Measurements from ENCODE around the gene COX6A1.
"Not testable (repeated sequence)": the region's sequence is repeated elsewhere in the genome, so short reads cannot be mapped to it uniquely, and the experiment has no call there.

Gene COX6A1

GRCh38 chr12:120428597-120429229 lies 9.2 kb upstream of the COX6A1 start:
- no peak for DNase-seq (ENCODE audit: low read depth in 2 of 2)

DNA sequence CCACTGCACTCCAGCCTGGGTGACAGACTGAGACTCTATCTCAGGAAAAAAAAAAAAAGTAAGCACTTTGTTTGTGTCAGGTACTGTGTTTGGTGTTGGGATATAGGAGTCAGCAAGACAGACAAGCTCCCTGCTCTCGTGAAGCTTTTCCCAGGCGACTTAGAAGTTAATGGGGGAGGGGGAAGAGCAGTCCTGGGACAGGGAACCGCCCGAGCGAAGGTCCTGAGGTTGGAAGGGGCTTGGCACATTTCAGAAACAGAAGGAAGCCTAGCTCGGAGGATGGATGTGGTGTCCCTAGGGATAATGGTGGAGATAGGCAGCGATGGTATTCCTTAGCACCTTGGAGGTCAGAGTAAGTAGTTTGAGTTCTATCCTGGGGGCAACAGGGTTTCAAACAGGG lies 8.5 kb upstream of the COX6A1 start:
- DNase-seq (ENCODE audit: low read depth in 2 of 2) = no peak

DNA sequence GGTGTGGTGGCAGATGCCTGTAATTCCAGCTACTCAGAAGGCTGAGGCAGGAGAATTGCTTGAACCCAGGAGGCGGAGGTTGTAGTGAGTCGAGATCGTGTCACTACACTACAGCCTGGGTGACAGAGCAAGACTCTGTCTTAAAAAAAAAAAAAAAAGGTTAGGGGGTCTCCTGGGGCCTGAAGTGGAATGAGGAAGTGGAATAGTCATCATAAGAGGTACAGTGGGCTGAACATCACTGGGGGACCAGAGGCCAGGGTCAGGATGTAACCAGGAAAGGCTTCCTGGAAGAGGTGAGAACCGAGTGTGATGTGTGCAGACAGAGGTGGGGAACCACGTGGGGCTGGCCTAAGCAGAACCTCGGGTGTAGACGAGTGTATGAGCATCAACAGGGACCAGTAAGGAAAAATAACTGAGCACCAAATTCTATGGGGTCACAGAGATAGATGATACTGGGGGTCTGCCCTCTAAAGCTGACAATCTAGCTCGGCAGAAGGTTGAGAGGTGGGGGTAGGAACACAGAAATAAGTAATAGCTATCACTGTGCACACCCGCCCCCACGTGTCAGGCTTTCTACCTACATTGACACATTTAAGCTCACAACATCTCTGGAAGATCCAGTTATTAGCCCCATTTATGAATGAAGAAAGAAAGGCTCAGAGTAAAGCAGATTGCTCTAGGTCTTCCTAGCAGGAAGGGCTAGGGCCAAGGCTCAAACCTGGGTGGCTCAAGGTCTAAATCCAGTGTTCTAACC lies 5.0 kb upstream of the COX6A1 start:
- no peak for DNase-seq (ENCODE audit: low read depth in 2 of 2)

GRCh38 chr12:120438495-120439198 lies 734 bp downstream of the COX6A1 start:
- DNase-seq (ENCODE audit: low read depth in 2 of 2) = no peak

DNA sequence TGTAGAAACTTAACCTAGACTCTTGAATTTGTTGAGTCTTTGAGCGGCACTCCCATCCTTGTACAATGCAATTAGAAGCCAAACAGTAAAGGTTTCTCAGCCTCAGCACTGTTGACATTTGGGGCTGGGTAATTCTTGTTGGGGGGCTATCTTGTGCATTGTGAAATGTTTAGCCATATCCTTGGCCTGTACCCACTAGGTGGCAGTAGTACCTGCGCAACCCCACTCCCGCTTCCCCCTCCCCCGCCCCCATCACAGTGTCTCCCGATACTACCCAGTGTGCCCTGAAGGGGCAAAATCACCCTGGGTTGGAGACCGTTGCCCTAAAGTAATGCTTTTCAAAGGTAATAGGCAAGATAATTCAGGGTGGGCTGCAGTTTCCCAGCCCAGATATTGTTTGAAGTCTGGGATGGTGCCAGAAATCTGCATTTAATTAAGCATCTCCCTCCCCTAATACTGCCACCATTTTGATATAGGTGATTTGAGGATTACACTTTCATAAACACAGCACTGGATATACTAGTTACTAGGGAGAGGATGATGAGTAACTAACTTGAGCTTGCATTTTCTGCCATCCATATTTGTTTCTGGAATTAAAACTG lies 1.8 kb downstream of the COX6A1 start:
- peak; percentile 38 to 57 for DNase-seq (ENCODE audit: low read depth in 2 of 2)

GRCh38 chr12:120444676-120445075 lies 6.8 kb downstream of the COX6A1 start:
- no peak for DNase-seq (ENCODE audit: low read depth in 2 of 2)

GRCh38 chr12:120445911-120446843 lies 8.3 kb downstream of the COX6A1 start, which contains the start of the genes GATC and TRIAP1:
Gene GATC, plus strand, starts transcription at chr12:120446444. Its CDS starts 37 bp downstream, at chr12:120446481.
Gene TRIAP1, minus strand, starts transcription at chr12:120446384. Its CDS starts 12 bp downstream, at chr12:120446372.
- DNase-seq (ENCODE audit: low read depth in 2 of 2) = peak in 1 of 2 donors; percentile 80

- DNase-seq (ENCODE audit: low read depth in 2 of 2) = not testable (repeated sequence)
Measured at GRCh38 chr12:120446844-120447178, 8.9 kb downstream of the COX6A1 start.

DNA sequence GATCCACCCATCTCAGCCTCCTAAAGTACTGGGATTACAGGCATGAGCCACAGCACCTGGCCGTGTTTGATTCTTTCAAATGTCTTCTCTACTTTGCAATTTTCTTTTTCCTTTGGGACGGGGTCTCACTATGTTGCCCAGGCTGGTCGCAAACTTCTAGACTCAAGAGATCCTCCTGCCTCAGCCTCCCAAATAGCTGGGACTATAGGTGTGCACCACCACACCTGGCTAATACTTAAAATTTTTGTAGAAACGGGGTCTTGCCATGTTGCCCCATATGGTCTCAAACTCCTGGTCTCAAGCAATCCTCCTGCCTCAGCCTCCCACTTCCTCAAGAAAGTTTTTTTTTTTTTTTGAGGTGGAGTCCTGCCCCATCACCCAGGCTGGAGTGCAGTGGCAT lies 10.1 kb downstream of the COX6A1 start:
- DNase-seq (ENCODE audit: low read depth in 2 of 2) = no peak

DNA sequence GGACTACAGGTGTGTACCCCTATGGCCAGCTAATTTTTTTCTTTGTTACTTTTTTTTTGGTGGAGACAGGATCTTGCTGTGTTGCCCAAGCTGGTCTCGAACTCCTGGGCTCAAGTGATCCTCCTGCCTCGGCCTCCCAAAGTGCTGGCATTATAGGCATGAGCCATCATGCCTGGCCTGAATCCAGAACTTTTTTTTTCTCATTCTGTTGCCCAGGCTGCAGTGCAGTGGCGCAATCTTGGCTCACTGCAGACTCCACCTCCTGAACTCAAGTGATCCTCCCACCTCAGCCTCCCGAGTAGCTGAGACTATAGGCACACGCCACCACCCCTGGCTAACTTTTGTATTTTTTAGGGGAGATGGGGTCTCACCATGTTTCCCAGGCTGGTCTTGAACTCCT lies 14.6 kb downstream of the COX6A1 start:
- not testable (repeated sequence) for DNase-seq (ENCODE audit: low read depth in 2 of 2)

DNA sequence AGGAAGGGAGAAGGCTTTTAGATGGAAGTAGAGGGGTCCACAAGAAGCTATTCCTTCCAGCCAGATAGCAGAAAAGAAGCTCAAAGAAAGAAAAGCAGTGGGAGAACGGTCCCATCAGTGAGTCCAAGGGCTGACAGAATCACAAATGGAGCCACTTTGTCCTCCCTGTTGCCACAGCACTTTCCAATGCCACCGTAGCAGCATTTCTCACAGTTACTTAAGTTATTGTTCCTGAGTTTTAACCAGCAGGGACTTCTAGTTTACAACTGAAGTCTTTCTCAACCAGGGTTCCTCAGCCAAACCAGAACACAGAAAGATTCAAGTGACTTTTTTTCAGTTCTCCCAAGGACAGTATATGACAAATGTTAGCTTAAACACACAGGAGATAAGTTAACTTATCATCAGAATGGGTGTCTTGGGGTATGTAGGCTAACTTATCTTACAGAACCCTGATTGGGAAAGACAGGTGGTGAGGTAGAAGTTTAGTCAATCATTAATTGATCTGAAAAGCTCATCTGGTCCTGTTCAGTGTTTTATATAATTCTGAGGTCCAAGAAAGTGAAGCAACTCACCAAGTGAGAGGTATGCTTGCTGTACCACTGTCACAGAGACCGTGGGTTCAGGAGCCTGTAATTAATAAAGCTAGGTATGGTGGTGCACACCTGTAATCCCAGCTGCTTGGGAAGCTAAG lies 15.3 kb downstream of the COX6A1 start:
- DNase-seq (ENCODE audit: low read depth in 2 of 2) = no peak

- DNase-seq (ENCODE audit: low read depth in 2 of 2) = no peak
Measured at GRCh38 chr12:120453977-120454376, 16.1 kb downstream of the COX6A1 start.

- DNase-seq (ENCODE audit: low read depth in 2 of 2) = no peak
Measured at GRCh38 chr12:120455302-120455701, 17.4 kb downstream of the COX6A1 start.

DNA sequence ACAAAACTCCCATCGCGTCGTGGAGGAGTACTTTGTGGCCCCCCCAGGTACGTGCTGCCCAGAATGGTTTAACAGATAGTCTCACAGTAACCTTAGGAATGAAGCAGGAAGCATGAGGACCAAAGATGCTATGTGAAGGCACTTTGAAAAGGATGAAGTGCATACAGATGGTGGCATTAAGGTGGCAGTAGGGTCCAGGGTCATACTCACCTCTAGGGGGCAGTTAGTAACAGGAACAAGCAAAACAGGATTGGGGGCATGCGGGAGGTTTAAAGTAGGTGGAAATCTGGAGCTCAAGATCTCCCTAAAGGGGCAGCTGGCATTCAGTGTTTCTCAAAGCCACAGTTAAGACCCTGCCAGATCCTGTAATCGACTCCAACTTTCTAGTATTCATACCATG lies 19.2 kb downstream of the COX6A1 start:
- no peak for DNase-seq (ENCODE audit: low read depth in 2 of 2)

DNA sequence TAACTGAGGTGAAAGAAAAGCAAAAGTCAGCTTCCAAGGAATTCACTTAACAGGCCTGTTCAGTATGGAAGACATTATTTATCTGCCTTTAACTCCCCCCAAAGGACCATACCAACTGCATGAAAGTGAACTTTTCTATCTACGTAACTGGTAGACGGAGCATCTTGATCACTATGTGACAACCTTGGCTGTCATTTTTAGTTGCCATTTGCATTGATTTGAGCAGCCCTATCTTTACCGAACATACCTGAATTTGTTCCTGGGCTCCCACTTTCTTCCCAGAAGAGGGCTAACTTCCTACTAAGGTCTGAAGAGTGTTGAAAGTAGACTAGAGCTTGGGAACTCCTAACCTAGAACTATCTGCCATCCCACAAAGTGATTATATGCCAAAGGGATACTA lies 22.2 kb downstream of the COX6A1 start:
- DNase-seq (ENCODE audit: low read depth in 2 of 2) = no peak

- DNase-seq (ENCODE audit: low read depth in 2 of 2) = no peak
Measured at GRCh38 chr12:120462099-120462640, 24.3 kb downstream of the COX6A1 start.

DNA sequence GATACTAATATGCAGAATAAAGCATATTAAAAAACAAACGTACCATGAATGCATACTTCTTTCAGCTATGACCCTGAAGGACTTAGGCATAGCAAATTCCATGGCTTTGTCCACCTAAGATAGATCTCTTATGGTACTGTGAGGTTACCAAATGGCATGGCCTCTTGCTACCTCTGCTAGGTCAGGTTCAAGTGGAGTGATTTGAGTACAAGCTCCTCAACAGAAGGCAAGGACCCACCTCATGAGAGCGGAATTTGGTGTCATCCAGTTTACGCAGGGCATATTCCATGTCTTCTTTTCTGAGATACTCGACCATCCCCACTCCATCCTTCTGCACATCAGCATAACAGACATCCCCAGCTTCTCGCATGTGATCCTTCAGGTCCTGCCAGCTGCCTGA lies 25.8 kb downstream of the COX6A1 start:
- no peak for DNase-seq (ENCODE audit: low read depth in 2 of 2)

DNA sequence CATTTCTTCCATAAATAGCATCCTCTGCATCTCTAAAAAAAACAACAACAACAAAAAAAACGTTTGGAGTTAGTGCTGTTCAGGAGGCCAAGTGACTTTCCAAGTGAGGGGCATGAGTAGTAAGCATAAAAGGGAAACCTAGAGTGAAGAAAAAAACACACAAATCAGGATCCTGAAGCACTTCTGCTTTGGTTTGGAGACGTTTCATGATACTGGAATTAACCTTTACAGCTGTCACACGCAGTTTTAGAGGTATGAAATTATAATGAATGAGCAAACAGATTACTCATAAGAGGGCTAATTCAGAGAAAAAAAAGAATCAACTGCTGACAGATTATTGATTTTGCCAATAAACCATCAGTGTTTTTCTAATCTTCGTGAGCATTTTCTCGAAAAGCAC lies 27.8 kb downstream of the COX6A1 start:
- DNase-seq (ENCODE audit: low read depth in 2 of 2) = no peak

- DNase-seq (ENCODE audit: low read depth in 2 of 2) = no peak
Measured at GRCh38 chr12:120466560-120467315, 28.8 kb downstream of the COX6A1 start.

- DNase-seq (ENCODE audit: low read depth in 2 of 2) = no peak
Measured at GRCh38 chr12:120467439-120467838, 29.5 kb downstream of the COX6A1 start.

All from stimulated activated CD4-positive, alpha-beta T cell treated with anti-CD3 and anti-CD28 coated beads, Interleukin-1b, Interleukin-23, amount 100 ng/mL, for 1 hour (primary cell).